Liver (tissue), 9 donors: ENCODE results near the gene ANKRD50. TPM values are rescaled to one million over a fixed set of nuclear protein-coding genes. Genes with fewer than 3 reads are reported as not detected.

Source experiments
- DNase-seq: peaks from one replicate; pipeline ENCODE4 v3.0.0-alpha.2; 2017; ENCODE audit warnings: low spot score
- H3K27ac ChIP-seq, 2 donors: one replicate each; pipeline ENCODE4 v1.7.0; 2013; ENCODE audit warnings: inconsistent platforms in 2 of 2, low read length in 2 of 2, control low read depth in 1 of 2, low read depth in 1 of 2, mild to moderate bottlenecking in 1 of 2
- H3K27me3 ChIP-seq, 4 donors: one replicate each; pipeline versions ENCODE4 v1.6.1 to v1.7.0; 2013; ENCODE audit warnings: low read length in 3 of 4, inconsistent platforms in 1 of 4, mild to moderate bottlenecking in 1 of 4, moderate library complexity in 1 of 4; ENCODE audit not compliant: control insufficient read depth in 4 of 4, insufficient read depth in 4 of 4
- H3K36me3 ChIP-seq, 4 donors: one replicate each; pipeline versions ENCODE4 v1.6.1 to v1.7.0; 2013; ENCODE audit warnings: low read length in 3 of 4, mild to moderate bottlenecking in 3 of 4, low read depth in 1 of 4, moderate library complexity in 1 of 4; ENCODE audit not compliant: control insufficient read depth in 4 of 4, insufficient read depth in 3 of 4
- H3K4me1 ChIP-seq, 4 donors: one replicate each; pipeline versions ENCODE4 v1.6.1 to v1.7.0; 2013; ENCODE audit warnings: low read length in 3 of 4, mild to moderate bottlenecking in 3 of 4, moderate library complexity in 1 of 4; ENCODE audit not compliant: control insufficient read depth in 4 of 4, insufficient read depth in 4 of 4
- H3K4me3 ChIP-seq, 3 donors: one replicate each; pipeline versions ENCODE4 v1.6.1 to v1.7.0; 2013; ENCODE audit warnings: low read length in 3 of 3, control low read depth in 1 of 3, low read depth in 1 of 3, mild to moderate bottlenecking in 1 of 3
- H3K9ac ChIP-seq, 2 donors: one replicate each; pipeline ENCODE4 v1.7.0; 2013; ENCODE audit warnings: low read length in 2 of 2, mild to moderate bottlenecking in 2 of 2, moderate library complexity in 2 of 2, control low read depth in 1 of 2, low read depth in 1 of 2
- H3K9me3 ChIP-seq, 4 donors: one replicate each; pipeline versions ENCODE4 v1.6.1 to v1.7.0; 2013; ENCODE audit warnings: low read length in 3 of 4; ENCODE audit not compliant: control insufficient read depth in 4 of 4
- ATF3 ChIP-seq: IDR thresholded peaks from 2 replicates; pipeline ENCODE4 v1.6.1; 2016; ENCODE audit warnings: antibody characterized with exemption
- CTCF ChIP-seq: fragments of 150-350 bp; IDR thresholded peaks from 2 replicates; pipeline ENCODE4 v1.5.1; 2017; ENCODE audit warnings: improper control_type of control experiment, low read depth, low read length; ENCODE audit not compliant: missing input control
- EGR1 ChIP-seq, 2 donors: IDR thresholded peaks; 2 replicates each; pipeline ENCODE4 v1.6.1; 2016 to 2018; ENCODE audit warnings: antibody characterized with exemption in 2 of 2, low read depth in 2 of 2
- FOXA1 ChIP-seq: IDR thresholded peaks from 2 replicates; pipeline ENCODE4 v1.6.1; 2016; ENCODE audit warnings: antibody characterized with exemption
- FOXA2 ChIP-seq: IDR thresholded peaks from 2 replicates; pipeline ENCODE4 v1.6.1; 2016; ENCODE audit warnings: antibody characterized with exemption
- GABPA ChIP-seq, 2 donors: IDR thresholded peaks in 1 of 2; conservative IDR thresholded peaks in 1 of 2; 2 replicates each; pipeline ENCODE4 v1.6.1; 2016; ENCODE audit warnings: antibody characterized with exemption in 2 of 2, mild to moderate bottlenecking in 1 of 2, moderate library complexity in 1 of 2
- HNF4A ChIP-seq, 2 donors: conservative IDR thresholded peaks; 2 replicates each; pipeline ENCODE4 v1.6.1; 2016; ENCODE audit warnings: antibody characterized with exemption in 2 of 2, mild to moderate bottlenecking in 2 of 2
- HNF4G ChIP-seq: IDR thresholded peaks from 2 replicates; pipeline ENCODE4 v1.6.1; 2016; ENCODE audit warnings: antibody characterized with exemption
- JUND ChIP-seq, 2 donors: IDR thresholded peaks; 2 replicates each; pipeline ENCODE4 v1.6.1; 2016; ENCODE audit warnings: antibody characterized with exemption in 2 of 2
- MAX ChIP-seq: IDR thresholded peaks from 2 replicates; pipeline ENCODE4 v1.6.1; 2016; ENCODE audit warnings: antibody characterized with exemption
- NR2F2 ChIP-seq: IDR thresholded peaks from 2 replicates; pipeline ENCODE4 v1.6.1; 2016; ENCODE audit warnings: antibody characterized with exemption
- REST ChIP-seq: IDR thresholded peaks from 2 replicates; pipeline ENCODE4 v1.6.1; 2016; ENCODE audit warnings: antibody characterized with exemption, mild to moderate bottlenecking
- RXRA ChIP-seq, 2 donors: IDR thresholded peaks; 2 replicates each; pipeline ENCODE4 v1.6.1; 2017 to 2018; ENCODE audit warnings: antibody characterized with exemption in 2 of 2, mild to moderate bottlenecking in 1 of 2
- SP1 ChIP-seq: IDR thresholded peaks from 2 replicates; pipeline ENCODE4 v1.6.1; 2018; ENCODE audit warnings: antibody characterized with exemption, mild to moderate bottlenecking
- TAF1 ChIP-seq: conservative IDR thresholded peaks from 2 replicates; pipeline ENCODE4 v1.6.1; 2016; ENCODE audit warnings: antibody characterized with exemption, mild to moderate bottlenecking
- YY1 ChIP-seq: IDR thresholded peaks from 2 replicates; pipeline ENCODE4 v1.6.1; 2016; ENCODE audit warnings: antibody characterized with exemption, mild to moderate bottlenecking
- ZBTB33 ChIP-seq: IDR thresholded peaks from 2 replicates; pipeline ENCODE4 v1.6.1; 2016; ENCODE audit warnings: antibody characterized with exemption
- WGBS: extraction: QIAGEN DNeasy Blood & Tissue Kit; methylation state at CpG from one replicate; pipeline ENCODE4 v1.1.7; 2013; 5-methylcytosine and 5-hydroxymethylcytosine counted together
- polyA plus RNA-seq, 2 donors: library from polyadenylated mRNA; stranded (reverse) in 1 of 2; unstranded in 1 of 2; fragments of 200-250 nt in 1 of 2; fragments of >200 nt in 1 of 2; fragmentation: Nextera tagmentation in 1 of 2; extraction: Ambion mirVana in 1 of 2; gene quantifications; one replicate each; pipeline versions ENCODE4 v1.2.1 to v1.2.3, GENCODE V29; 2013 to 2015
- total RNA-seq, 2 donors: library from RNA; depleted of rRNA; stranded (reverse); fragments of >200 nt; gene quantifications; one replicate each; pipeline ENCODE4 v1.2.3, GENCODE V29; 2014
- donor health status: healthy.
- donor health status: healthy.
- donor health status: healthy.
- donor health status: healthy.
- donor health status: healthy.

ANKRD50 gene
- total and polyA plus RNA-seq, 4 donors, result 2.4 to 16.7 (median 6.0) TPM

- TF ChIP-seq YY1 (no peak), EGR1 (IDR thresholded peaks at IDR 0.05; ENCODE audit: low read depth in 2 of 2) (no peak), RXRA (IDR thresholded peaks at IDR 0.05) (no peak), CTCF (no peak), ZBTB33 (no peak), NR2F2 (no peak), SP1 (no peak)
- Histone ChIP-seq H3K27ac (no peak overlapping the region), H3K27me3 (no peaks in the 10 kb centered on the region), H3K36me3 (no peaks in the 10 kb centered on the region), H3K4me3 (no peak overlapping the region), H3K9ac (no peak overlapping the region), H3K9me3 (no peaks in the 10 kb centered on the region), H3K4me1 (peaks cover 0 to 9% (median 5%) of the 10 kb centered on the region in 4 donors)
- DNase-seq, result no peak
- 91% methylated on average over 1 of the region's 1 CpG for WGBS
Observed at GRCh38 chr4:124757126-124757525, 44.6 kb upstream of the ANKRD50 start.

GRCh38 chr4:124754681-124755080 lies 42.1 kb upstream of the ANKRD50 start:
- Histone ChIP-seq H3K36me3 (no peaks in the 10 kb centered on the region), H3K27ac (no peak overlapping the region), H3K27me3 (no peaks in the 10 kb centered on the region), H3K9me3 (no peaks in the 10 kb centered on the region), H3K4me1 (peaks cover 0 to 9% (median 5%) of the 10 kb centered on the region in 4 donors), H3K9ac (no peak overlapping the region), H3K4me3 (no peak overlapping the region)
- no peak for DNase-seq
- TF ChIP-seq ATF3 (no peak), HNF4G (no peak), RXRA (IDR thresholded peaks at IDR 0.05) (no peak), FOXA2 (no peak), SP1 (no peak)

GRCh38 chr4:124753941-124754581 lies 41.5 kb upstream of the ANKRD50 start:
- H3K27ac ChIP-seq, result no peak overlapping the region
- no peaks in the 10 kb centered on the region for H3K36me3 ChIP-seq
- H3K27me3 ChIP-seq, result no peaks in the 10 kb centered on the region
- H3K4me3 ChIP-seq, result no peak overlapping the region
- no peak overlapping the region for H3K9ac ChIP-seq
- 33% methylated on average over 4 of the region's 4 CpGs for WGBS
- H3K9me3 ChIP-seq, result no peaks in the 10 kb centered on the region
- peak; percentile 36 for DNase-seq
- H3K4me1 ChIP-seq, result peaks cover 0 to 9% (median 5%) of the 10 kb centered on the region in 4 donors
- TF ChIP-seq NR2F2 (no peak), FOXA1 (no peak), EGR1 (IDR thresholded peaks at IDR 0.05; ENCODE audit: low read depth in 2 of 2) (no peak), RXRA (IDR thresholded peaks at IDR 0.05) (peak; percentile 72 to 84), REST (no peak), HNF4A (conservative IDR thresholded peaks at IDR 0.05) (peak; percentile 54 to 71), HNF4G (no peak), TAF1 (no peak), JUND (IDR thresholded peaks at IDR 0.05) (peak; percentile 29 to 34), FOXA2 (peak; percentile 80), ATF3 (peak; percentile 20), GABPA (IDR thresholded peaks at IDR 0.05 in 1 of 2, conservative IDR thresholded peaks at IDR 0.05 in 1 of 2) (no peak), SP1 (peak; percentile 77), MAX (no peak), YY1 (no peak)
